ENCODE data around the gene SPOCD1.

DNA sequence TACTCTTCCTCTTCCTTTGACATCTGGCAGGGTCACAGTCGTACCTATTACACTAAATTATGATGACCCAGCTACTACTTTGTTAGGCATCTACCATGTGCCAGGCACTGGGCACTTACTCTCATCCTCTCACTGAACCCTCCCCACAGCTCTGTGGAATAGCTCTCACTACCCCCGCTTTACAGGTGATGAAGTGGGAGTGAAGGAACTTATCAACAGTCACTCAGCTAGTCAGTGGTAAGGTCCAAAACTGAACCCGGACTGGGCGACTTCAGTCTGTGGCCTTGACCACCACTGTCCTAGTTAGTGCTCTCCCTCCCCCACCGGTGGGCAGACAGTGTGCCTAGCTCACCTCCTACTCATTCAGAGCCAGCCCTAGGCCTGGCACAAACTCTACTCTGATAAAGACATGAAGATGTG, 64.0 kb downstream of the SPOCD1 start:
- TF ChIP-seq CTCF (IDR thresholded peaks at IDR 0.05) (no peak), POLR2A (IDR thresholded peaks at IDR 0.05) (no peak)

Data from prostate gland (tissue), 2 donors.